Measurements from ENCODE around the gene RNF135. TPM values are rescaled to one million over a fixed set of nuclear protein-coding genes. Genes with fewer than 3 reads are reported as not detected.
"Not testable (repeated sequence)": the region's sequence is repeated elsewhere in the genome, so short reads cannot be mapped to it uniquely, and the experiment has no call there.

The RNF135 gene
- total RNA-seq, 1 donor from 2014 or later = 5.6 TPM

GRCh38 chr17:31008374-31009041 is 37.7 kb downstream of the RNF135 start:
- Mint-ChIP-seq H3K4me1 (ENCODE audit: low read depth) (peaks cover 12% of the 10 kb centered on the region), H3K9me3 (ENCODE audit: low read depth) (no peaks in the 10 kb centered on the region), H3K36me3 (ENCODE audit: insufficient read depth) (peaks cover 5% of the 10 kb centered on the region), H3K27me3 (peaks cover 14% of the 10 kb centered on the region), H3K4me3 (ENCODE audit: low read depth) (peak overlapping the region; percentile 88), H3K27ac (peak overlapping the region; percentile 94)
- peak; percentile 70 for DNase-seq (ENCODE audit: low spot score, unreplicated experiment)
- no peak for TF ChIP-seq CTCF (IDR thresholded peaks at IDR 0.05; ENCODE audit: unreplicated experiment)

GRCh38 chr17:31009042-31009702 is 38.3 kb downstream of the RNF135 start:
- H3K36me3 Mint-ChIP-seq (ENCODE audit: insufficient read depth); DNase-seq (ENCODE audit: low spot score, unreplicated experiment); H3K9me3 Mint-ChIP-seq (ENCODE audit: low read depth): not testable (repeated sequence)
- Mint-ChIP-seq H3K27ac (peak overlapping the region; percentile 94), H3K27me3 (peaks cover 14% of the 10 kb centered on the region), H3K4me3 (ENCODE audit: low read depth) (peak overlapping the region; percentile 88), H3K4me1 (ENCODE audit: low read depth) (peaks cover 12% of the 10 kb centered on the region)

- H3K9me3 Mint-ChIP-seq (ENCODE audit: low read depth); H3K27ac Mint-ChIP-seq; H3K36me3 Mint-ChIP-seq (ENCODE audit: insufficient read depth); DNase-seq (ENCODE audit: low spot score, unreplicated experiment): not testable (repeated sequence)
- peaks cover 14% of the 10 kb centered on the region for H3K27me3 Mint-ChIP-seq
- H3K4me1 Mint-ChIP-seq (ENCODE audit: low read depth) = peaks cover 12% of the 10 kb centered on the region
- peak overlapping the region; percentile 57 for H3K4me3 Mint-ChIP-seq (ENCODE audit: low read depth)
Measured at GRCh38 chr17:31010014-31010413, 39.2 kb downstream of the RNF135 start.

DNA sequence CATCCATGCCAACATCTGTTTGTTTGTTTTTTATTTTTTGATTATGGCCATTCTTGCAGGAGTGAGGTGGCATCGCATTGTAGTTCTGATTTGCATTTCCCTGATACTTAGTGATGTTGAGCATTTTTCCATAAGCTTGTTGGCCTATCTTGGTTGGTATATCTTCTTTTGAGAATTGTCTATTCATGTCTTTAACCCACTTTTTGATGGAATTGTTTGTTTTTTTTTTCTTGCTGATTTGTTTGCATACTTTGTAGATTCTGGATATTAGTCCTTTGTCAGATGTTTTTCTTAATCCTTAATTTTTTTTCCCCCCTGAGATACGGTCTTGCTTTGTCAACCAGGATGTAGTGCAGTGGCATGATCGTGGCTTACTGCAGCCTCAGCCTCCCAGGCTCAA is 43.0 kb downstream of the RNF135 start:
- Mint-ChIP-seq H3K36me3 (ENCODE audit: insufficient read depth) (no peaks in the 10 kb centered on the region), H3K27ac (no peak overlapping the region), H3K27me3 (peaks cover 14% of the 10 kb centered on the region), H3K4me3 (ENCODE audit: low read depth) (no peak overlapping the region), H3K4me1 (ENCODE audit: low read depth) (peaks cover 6% of the 10 kb centered on the region), H3K9me3 (ENCODE audit: low read depth) (no peaks in the 10 kb centered on the region)
- TF ChIP-seq CTCF (IDR thresholded peaks at IDR 0.05; ENCODE audit: unreplicated experiment) = no peak
- DNase-seq (ENCODE audit: low spot score, unreplicated experiment) = no peak

DNA sequence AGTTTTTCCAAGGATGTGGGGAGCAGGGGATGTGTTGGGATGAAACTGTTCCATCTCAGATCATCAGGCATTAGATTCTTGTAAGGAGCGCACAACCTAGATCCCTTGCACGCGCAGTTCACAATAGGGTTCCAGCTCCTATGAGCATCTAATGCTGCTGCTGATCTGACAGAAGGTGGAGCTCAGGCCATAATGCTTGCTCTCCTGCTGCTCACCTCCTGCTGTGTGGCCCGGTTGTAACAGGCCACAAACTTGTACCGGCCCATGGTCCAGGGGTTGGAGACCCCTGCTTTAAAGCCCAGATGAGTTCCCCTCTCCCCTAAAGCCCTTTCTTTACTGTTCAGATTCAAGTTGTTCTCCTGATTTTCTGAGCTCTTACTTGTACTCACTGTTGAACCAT is 44.8 kb downstream of the RNF135 start:
- peaks cover 5% of the 10 kb centered on the region for H3K27me3 Mint-ChIP-seq
- DNase-seq (ENCODE audit: low spot score, unreplicated experiment) = no peak
- H3K4me1 Mint-ChIP-seq (ENCODE audit: low read depth) = peaks cover 1% of the 10 kb centered on the region
- H3K27ac Mint-ChIP-seq = no peak overlapping the region
- H3K9me3 Mint-ChIP-seq (ENCODE audit: low read depth) = no peaks in the 10 kb centered on the region
- TF ChIP-seq CTCF (IDR thresholded peaks at IDR 0.05; ENCODE audit: unreplicated experiment) = no peak
- H3K4me3 Mint-ChIP-seq (ENCODE audit: low read depth) = no peak overlapping the region
- no peaks in the 10 kb centered on the region for H3K36me3 Mint-ChIP-seq (ENCODE audit: insufficient read depth)

DNA sequence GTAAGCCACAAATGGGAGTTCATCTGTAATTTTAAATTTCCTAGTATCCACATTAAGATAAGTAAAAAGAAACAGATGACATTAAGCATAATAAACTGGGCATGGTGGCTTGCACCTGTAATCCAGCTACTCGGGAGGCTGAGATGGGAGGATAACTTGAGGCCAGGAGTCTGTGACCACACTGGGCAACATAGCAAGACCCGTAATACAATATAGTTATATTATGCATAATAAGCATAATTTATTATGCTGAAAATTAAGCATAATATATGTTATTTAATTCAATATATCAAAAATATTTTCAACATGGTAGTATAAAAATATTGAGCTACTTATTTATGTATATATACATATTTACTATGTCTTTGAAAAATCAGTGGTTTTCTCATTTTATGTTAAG is 48.2 kb downstream of the RNF135 start:
- Mint-ChIP-seq H3K9me3 (ENCODE audit: low read depth) (no peaks in the 10 kb centered on the region), H3K27me3 (no peaks in the 10 kb centered on the region), H3K4me1 (ENCODE audit: low read depth) (peaks cover 1% of the 10 kb centered on the region), H3K36me3 (ENCODE audit: insufficient read depth) (no peaks in the 10 kb centered on the region), H3K27ac (no peak overlapping the region), H3K4me3 (ENCODE audit: low read depth) (no peak overlapping the region)
- DNase-seq (ENCODE audit: low spot score, unreplicated experiment) = no peak
- TF ChIP-seq CTCF (IDR thresholded peaks at IDR 0.05; ENCODE audit: unreplicated experiment) = no peak

- not testable (repeated sequence) for H3K4me1 Mint-ChIP-seq (ENCODE audit: low read depth); H3K4me3 Mint-ChIP-seq (ENCODE audit: low read depth); H3K27ac Mint-ChIP-seq; H3K9me3 Mint-ChIP-seq (ENCODE audit: low read depth); H3K27me3 Mint-ChIP-seq; DNase-seq (ENCODE audit: low spot score, unreplicated experiment); H3K36me3 Mint-ChIP-seq (ENCODE audit: insufficient read depth)
Measured at GRCh38 chr17:31023171-31023570, 52.3 kb downstream of the RNF135 start.
